Thymus (tissue), 11 donors: ENCODE measurements around the gene CABP2. TPM values are rescaled to one million over a fixed set of nuclear protein-coding genes. Genes with fewer than 3 reads are reported as not detected.
A peak's percentile ranks its signal among the peaks of the same experiment; 100 is the strongest.

Source experiments
- DNase-seq, 9 donors: peaks; one replicate each; pipeline ENCODE4 v3.0.0-alpha.2; 2013; ENCODE audit warnings: low spot score in 9 of 9, low read depth in 6 of 9, missing footprints in 1 of 9
- H3K27ac ChIP-seq, 2 donors: one replicate each; pipeline ENCODE4 v1.5.1; 2013; ENCODE audit warnings: control low read depth in 1 of 2, low read depth in 1 of 2, low read length in 1 of 2, mild to moderate bottlenecking in 1 of 2, moderate library complexity in 1 of 2
- H3K27me3 ChIP-seq, 2 donors: one replicate each; pipeline ENCODE4 v1.5.1; 2013; ENCODE audit warnings: low read length in 1 of 2; ENCODE audit not compliant: control insufficient read depth in 2 of 2, insufficient read depth in 1 of 2
- H3K36me3 ChIP-seq, 2 donors: one replicate each; pipeline ENCODE4 v1.5.1; 2013; ENCODE audit warnings: low read length in 1 of 2, mild to moderate bottlenecking in 1 of 2, moderate library complexity in 1 of 2; ENCODE audit not compliant: control insufficient read depth in 2 of 2, insufficient read depth in 2 of 2
- H3K4me1 ChIP-seq, 2 donors: one replicate each; pipeline ENCODE4 v1.5.1; 2013; ENCODE audit warnings: low read length in 2 of 2; ENCODE audit not compliant: control insufficient read depth in 2 of 2, insufficient read depth in 2 of 2
- H3K4me3 ChIP-seq, 2 donors: one replicate each; pipeline ENCODE4 v1.5.1; 2013; ENCODE audit warnings: low read length in 2 of 2, control low read depth in 1 of 2, mild to moderate bottlenecking in 1 of 2
- H3K9me3 ChIP-seq, 2 donors: one replicate each; pipeline ENCODE4 v1.5.1; 2013; ENCODE audit warnings: low read length in 1 of 2, mild to moderate bottlenecking in 1 of 2; ENCODE audit not compliant: control insufficient read depth in 2 of 2, insufficient read depth in 1 of 2
- WGBS: extraction: QIAGEN DNeasy Blood & Tissue Kit; methylation state at CpG from one replicate; pipeline ENCODE4 v1.1.7; 2013; 5-methylcytosine and 5-hydroxymethylcytosine counted together
- polyA plus RNA-seq: library from polyadenylated mRNA; stranded (reverse); fragments of 200-250 nt; gene quantifications from one replicate; pipeline ENCODE4 v1.2.3, GENCODE V29; 2013
- total RNA-seq: library from RNA; stranded (reverse); fragments of 120-200 nt; gene quantifications from one replicate; pipeline ENCODE4 v1.2.4, GENCODE V29; 2013
- donor health status: healthy.

Gene CABP2
- total and polyA plus RNA-seq, 2 donors: 0.05 to 0.14 TPM

- Histone ChIP-seq H3K4me3 (no peak overlapping the region), H3K9me3 (no peaks in the 10 kb centered on the region), H3K27ac (no peak overlapping the region), H3K27me3 (peaks cover 0 to 15% of the 10 kb centered on the region in 2 donors), H3K4me1 (peaks cover 26 to 29% of the 10 kb centered on the region in 2 donors), H3K36me3 (peaks cover 41 to 57% of the 10 kb centered on the region in 2 donors)
- WGBS: 99% methylated on average over 18 of the region's 18 CpGs
- DNase-seq: no peak
Measured at GRCh38 chr11:67501854-67502253, 21.4 kb downstream of the CABP2 start.

GRCh38 chr11:67500831-67501715 is 22.2 kb downstream of the CABP2 start:
- no peak for DNase-seq
- Histone ChIP-seq H3K4me1 (peaks cover 20 to 21% of the 10 kb centered on the region in 2 donors), H3K4me3 (no peak overlapping the region), H3K27me3 (peaks cover 0 to 15% of the 10 kb centered on the region in 2 donors), H3K27ac (no peak overlapping the region), H3K36me3 (peaks cover 36 to 60% of the 10 kb centered on the region in 2 donors), H3K9me3 (no peaks in the 10 kb centered on the region)
- WGBS: 97% methylated on average over 9 of the region's 9 CpGs

GRCh38 chr11:67500484-67500821 is 22.8 kb downstream of the CABP2 start:
- H3K27me3 ChIP-seq: peaks cover 0 to 15% of the 10 kb centered on the region in 2 donors
- peaks cover 14 to 15% of the 10 kb centered on the region in 2 donors for H3K4me1 ChIP-seq
- H3K36me3 ChIP-seq: peaks cover 41 to 67% of the 10 kb centered on the region in 2 donors
- H3K4me3 ChIP-seq: no peak overlapping the region
- 92% methylated on average over 1 of the region's 1 CpG for WGBS
- H3K27ac ChIP-seq: peak overlapping the region in 1 of 2 donors; percentile 26
- H3K9me3 ChIP-seq: no peaks in the 10 kb centered on the region
- DNase-seq: no peak

GRCh38 chr11:67499808-67500483 is 23.3 kb downstream of the CABP2 start:
- no peak for DNase-seq
- peaks cover 45 to 72% of the 10 kb centered on the region in 2 donors for H3K36me3 ChIP-seq
- no peaks in the 10 kb centered on the region for H3K9me3 ChIP-seq
- H3K27me3 ChIP-seq: peaks cover 0 to 15% of the 10 kb centered on the region in 2 donors
- H3K27ac ChIP-seq: peak overlapping the region in 1 of 2 donors; percentile 26
- H3K4me1 ChIP-seq: peaks cover 12 to 13% of the 10 kb centered on the region in 2 donors
- WGBS: 98% methylated on average over 26 of the region's 26 CpGs
- no peak overlapping the region for H3K4me3 ChIP-seq

- Histone ChIP-seq H3K27ac (no peak overlapping the region), H3K9me3 (no peaks in the 10 kb centered on the region), H3K27me3 (peaks cover 0 to 5% of the 10 kb centered on the region in 2 donors), H3K4me1 (peaks cover 4 to 6% of the 10 kb centered on the region in 2 donors), H3K4me3 (no peak overlapping the region), H3K36me3 (peaks cover 53 to 85% of the 10 kb centered on the region in 2 donors)
- 98% methylated on average over 21 of the region's 21 CpGs for WGBS
- no peak for DNase-seq
Measured at GRCh38 chr11:67498544-67498972, 24.7 kb downstream of the CABP2 start.

GRCh38 chr11:67497656-67498291 is 25.5 kb downstream of the CABP2 start:
- Histone ChIP-seq H3K36me3 (peaks cover 60 to 92% of the 10 kb centered on the region in 2 donors), H3K4me3 (no peak overlapping the region), H3K27me3 (no peaks in the 10 kb centered on the region), H3K4me1 (no peaks in the 10 kb centered on the region), H3K27ac (no peak overlapping the region), H3K9me3 (no peaks in the 10 kb centered on the region)
- 97% methylated on average over 21 of the region's 21 CpGs for WGBS
- no peak for DNase-seq

GRCh38 chr11:67496113-67496512 is 27.1 kb downstream of the CABP2 start:
- Histone ChIP-seq H3K27me3 (no peaks in the 10 kb centered on the region), H3K4me1 (no peaks in the 10 kb centered on the region), H3K27ac (no peak overlapping the region), H3K36me3 (peaks cover 61 to 92% of the 10 kb centered on the region in 2 donors), H3K9me3 (no peaks in the 10 kb centered on the region), H3K4me3 (no peak overlapping the region)
- 97% methylated on average over 12 of the region's 12 CpGs for WGBS
- no peak for DNase-seq

GRCh38 chr11:67495234-67496005 is 27.8 kb downstream of the CABP2 start:
- Histone ChIP-seq H3K27ac (no peak overlapping the region), H3K4me1 (no peaks in the 10 kb centered on the region), H3K4me3 (no peak overlapping the region), H3K27me3 (no peaks in the 10 kb centered on the region), H3K36me3 (peaks cover 64 to 96% of the 10 kb centered on the region in 2 donors), H3K9me3 (no peaks in the 10 kb centered on the region)
- DNase-seq: no peak
- WGBS: 97% methylated on average over 16 of the region's 16 CpGs
